Neural cell (in vitro differentiated cells): ENCODE measurements around the gene SPP1. TPM values are rescaled to one million over a fixed set of nuclear protein-coding genes. Genes with fewer than 3 reads are reported as not detected.
A peak's percentile ranks its signal among the peaks of the same experiment; 100 is the strongest.

ENCODE experiments used
- H2AFZ ChIP-seq: fragments of 200-600, 300-800 bp; sonication (generic), shearing (Covaris generic); 2 replicates; pipeline ENCODE4 v1.6.0; 2014; ENCODE audit warnings: low read depth, mild to moderate bottlenecking, antibody characterized with exemption, low read length, moderate library complexity
- H3F3A ChIP-seq: fragments of 200-600 bp; shearing (Covaris generic); 2 replicates; pipeline ENCODE4 v1.6.1; 2016; ENCODE audit warnings: mild to moderate bottlenecking, moderate library complexity, mixed read lengths, antibody characterized with exemption, low read length; ENCODE audit not compliant: insufficient read depth, poor library complexity, severe bottlenecking
- H3K27ac ChIP-seq: fragments of 200-600, 300-800 bp; sonication (generic), shearing (Covaris generic); 2 replicates; pipeline ENCODE4 v1.5.1; 2014; ENCODE audit warnings: mild to moderate bottlenecking, low read length, moderate library complexity
- H3K27me3 ChIP-seq: fragments of 300-800, 200-600 bp; sonication (generic), shearing (Covaris generic); 2 replicates; pipeline ENCODE4 v1.6.0; 2014; ENCODE audit warnings: mild to moderate bottlenecking, low read depth, low read length, moderate library complexity; ENCODE audit not compliant: insufficient read depth
- H3K36me3 ChIP-seq: fragments of 300-800, 200-600 bp; sonication (generic), shearing (Covaris generic); 2 replicates; pipeline ENCODE4 v1.5.1; 2014; ENCODE audit warnings: mild to moderate bottlenecking, antibody characterized with exemption, low read length, moderate library complexity; ENCODE audit not compliant: insufficient read depth
- H3K4me2 ChIP-seq: fragments of 300-800, 200-600 bp; sonication (generic), shearing (Covaris generic); 2 replicates; pipeline ENCODE4 v1.6.0; 2014; ENCODE audit warnings: mild to moderate bottlenecking, low read length
- H3K4me3 ChIP-seq: fragments of 300-800, 200-600 bp; sonication (generic), shearing (Covaris generic); 2 replicates; pipeline ENCODE4 v1.5.1; 2014; ENCODE audit warnings: mild to moderate bottlenecking, low read length, moderate library complexity
- H3K79me2 ChIP-seq: fragments of 200-600 bp; shearing (Covaris generic); replicated peaks from 2 replicates; pipeline ENCODE4 v1.6.0; 2014; ENCODE audit warnings: mild to moderate bottlenecking, low read length, moderate library complexity; ENCODE audit not compliant: insufficient read depth
- H3K9ac ChIP-seq: fragments of 300-800, 200-600 bp; sonication (generic), shearing (Covaris generic); 2 replicates; pipeline ENCODE4 v1.6.1; 2016; ENCODE audit warnings: mild to moderate bottlenecking, low read length, mixed read lengths
- H3K9me2 ChIP-seq: fragments of 200-600 bp; shearing (Covaris generic); 2 replicates; pipeline ENCODE4 v1.6.1; 2016; ENCODE audit warnings: mild to moderate bottlenecking, low read length, mixed read lengths; ENCODE audit not compliant: insufficient read depth
- H3K9me3 ChIP-seq: fragments of 200-600, 300-800 bp; sonication (generic), shearing (Covaris generic); 2 replicates; pipeline ENCODE4 v1.6.1; 2016; ENCODE audit warnings: mild to moderate bottlenecking, mixed run types, low read length, moderate library complexity, mixed read lengths
- H4K20me1 ChIP-seq: fragments of 200-600 bp; shearing (Covaris generic); 2 replicates; pipeline ENCODE4 v1.6.1; 2016; ENCODE audit warnings: mild to moderate bottlenecking, mixed run types; ENCODE audit not compliant: insufficient read depth
- EP300 ChIP-seq: fragments of 450-650 bp; conservative IDR thresholded peaks from 2 replicates; pipeline ENCODE4 v1.6.1; 2014; ENCODE audit warnings: antibody characterized with exemption, mild to moderate bottlenecking, moderate library complexity; ENCODE audit not compliant: poor library complexity, severe bottlenecking
- EZH2 ChIP-seq: fragments of 200-600, 300-800 bp; shearing (Covaris generic), sonication (generic); IDR thresholded peaks from 2 replicates; pipeline ENCODE4 v1.6.1; 2014; ENCODE audit warnings: antibody characterized with exemption, low read length, borderline replicate concordance, mild to moderate bottlenecking; ENCODE audit not compliant: insufficient read depth, poor library complexity, severe bottlenecking
- MXI1 ChIP-seq: fragments of 450-650 bp; conservative IDR thresholded peaks from 2 replicates; pipeline ENCODE4 v1.6.1; 2014; ENCODE audit warnings: antibody characterized with exemption, mild to moderate bottlenecking; ENCODE audit not compliant: poor library complexity, severe bottlenecking
- POLR2AphosphoS5 ChIP-seq: IDR thresholded peaks from 2 replicates; pipeline ENCODE4 v1.6.1; 2012
- RAD21 ChIP-seq: fragments of 450-650 bp; conservative IDR thresholded peaks from 2 replicates; pipeline ENCODE4 v1.6.1; 2014; ENCODE audit warnings: antibody characterized with exemption, mild to moderate bottlenecking, moderate library complexity
- SMC3 ChIP-seq: fragments of 450-650 bp; conservative IDR thresholded peaks from 2 replicates; pipeline ENCODE4 v1.6.1; 2014; ENCODE audit warnings: antibody characterized with exemption, mild to moderate bottlenecking, moderate library complexity; ENCODE audit not compliant: poor library complexity
- TAF1 ChIP-seq: IDR thresholded peaks from 2 replicates; pipeline ENCODE4 v1.6.1; 2012; ENCODE audit warnings: low read depth
- polyA plus RNA-seq: library from polyadenylated mRNA; depleted of rRNA; stranded (reverse); fragments of >200 nt; gene quantifications from 2 replicates; pipeline ENCODE4 v1.2.3, GENCODE V29; 2014
- TF ChIP-seq, protein P1 (sequence below): IDR thresholded peaks from 2 replicates; pipeline ENCODE4 v1.6.1; 2012; ENCODE audit warnings: borderline replicate concordance
- TF ChIP-seq, protein P2 (sequence below): fragments of 450-650 bp; IDR thresholded peaks from 2 replicates; pipeline ENCODE4 v1.5.1; 2014; ENCODE audit warnings: antibody characterized with exemption, mild to moderate bottlenecking, moderate library complexity; ENCODE audit not compliant: poor library complexity, severe bottlenecking

SPP1 gene
- polyA plus RNA-seq, 1 donor from 2014 or later: 0.35 TPM

DNA sequence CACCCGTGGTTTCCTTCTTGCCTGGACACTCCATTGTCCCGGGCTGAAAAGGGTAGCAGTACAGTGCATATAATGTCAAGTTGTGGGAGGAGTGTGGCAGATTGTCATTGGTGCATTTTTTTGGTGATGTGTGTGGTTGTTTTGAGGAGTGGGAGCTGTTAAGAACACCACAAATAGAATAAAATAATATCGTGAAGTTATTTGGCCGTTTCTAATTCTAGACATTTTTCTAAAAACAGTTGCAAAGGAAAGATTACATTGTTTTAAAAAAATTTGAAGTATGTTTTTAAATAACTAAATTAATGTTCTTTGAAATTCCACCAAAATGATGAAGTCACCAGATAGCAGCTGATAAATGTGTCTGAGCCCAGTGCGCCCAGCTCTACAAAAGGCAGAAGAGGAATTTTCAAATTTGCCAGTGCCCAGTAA is 33.2 kb downstream of the SPP1 start:
- H3K9ac ChIP-seq: peak overlapping the region; percentile 91
- no peaks in the 10 kb centered on the region for H3K9me3 ChIP-seq
- peak overlapping the region; percentile 70 for H3K4me3 ChIP-seq
- H4K20me1 ChIP-seq: no peaks in the 10 kb centered on the region
- peaks cover 54% of the 10 kb centered on the region for H3K79me2 ChIP-seq
- TF ChIP-seq EP300 (no peak), EZH2 (no peak), MXI1 (no peak), TAF1 (no peak), POLR2AphosphoS5 (no peak), SMC3 (no peak), RAD21 (no peak)
- TF ChIP-seq, protein P1, sequence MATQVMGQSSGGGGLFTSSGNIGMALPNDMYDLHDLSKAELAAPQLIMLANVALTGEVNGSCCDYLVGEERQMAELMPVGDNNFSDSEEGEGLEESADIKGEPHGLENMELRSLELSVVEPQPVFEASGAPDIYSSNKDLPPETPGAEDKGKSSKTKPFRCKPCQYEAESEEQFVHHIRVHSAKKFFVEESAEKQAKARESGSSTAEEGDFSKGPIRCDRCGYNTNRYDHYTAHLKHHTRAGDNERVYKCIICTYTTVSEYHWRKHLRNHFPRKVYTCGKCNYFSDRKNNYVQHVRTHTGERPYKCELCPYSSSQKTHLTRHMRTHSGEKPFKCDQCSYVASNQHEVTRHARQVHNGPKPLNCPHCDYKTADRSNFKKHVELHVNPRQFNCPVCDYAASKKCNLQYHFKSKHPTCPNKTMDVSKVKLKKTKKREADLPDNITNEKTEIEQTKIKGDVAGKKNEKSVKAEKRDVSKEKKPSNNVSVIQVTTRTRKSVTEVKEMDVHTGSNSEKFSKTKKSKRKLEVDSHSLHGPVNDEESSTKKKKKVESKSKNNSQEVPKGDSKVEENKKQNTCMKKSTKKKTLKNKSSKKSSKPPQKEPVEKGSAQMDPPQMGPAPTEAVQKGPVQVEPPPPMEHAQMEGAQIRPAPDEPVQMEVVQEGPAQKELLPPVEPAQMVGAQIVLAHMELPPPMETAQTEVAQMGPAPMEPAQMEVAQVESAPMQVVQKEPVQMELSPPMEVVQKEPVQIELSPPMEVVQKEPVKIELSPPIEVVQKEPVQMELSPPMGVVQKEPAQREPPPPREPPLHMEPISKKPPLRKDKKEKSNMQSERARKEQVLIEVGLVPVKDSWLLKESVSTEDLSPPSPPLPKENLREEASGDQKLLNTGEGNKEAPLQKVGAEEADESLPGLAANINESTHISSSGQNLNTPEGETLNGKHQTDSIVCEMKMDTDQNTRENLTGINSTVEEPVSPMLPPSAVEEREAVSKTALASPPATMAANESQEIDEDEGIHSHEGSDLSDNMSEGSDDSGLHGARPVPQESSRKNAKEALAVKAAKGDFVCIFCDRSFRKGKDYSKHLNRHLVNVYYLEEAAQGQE: no peak
- TF ChIP-seq, protein P2, sequence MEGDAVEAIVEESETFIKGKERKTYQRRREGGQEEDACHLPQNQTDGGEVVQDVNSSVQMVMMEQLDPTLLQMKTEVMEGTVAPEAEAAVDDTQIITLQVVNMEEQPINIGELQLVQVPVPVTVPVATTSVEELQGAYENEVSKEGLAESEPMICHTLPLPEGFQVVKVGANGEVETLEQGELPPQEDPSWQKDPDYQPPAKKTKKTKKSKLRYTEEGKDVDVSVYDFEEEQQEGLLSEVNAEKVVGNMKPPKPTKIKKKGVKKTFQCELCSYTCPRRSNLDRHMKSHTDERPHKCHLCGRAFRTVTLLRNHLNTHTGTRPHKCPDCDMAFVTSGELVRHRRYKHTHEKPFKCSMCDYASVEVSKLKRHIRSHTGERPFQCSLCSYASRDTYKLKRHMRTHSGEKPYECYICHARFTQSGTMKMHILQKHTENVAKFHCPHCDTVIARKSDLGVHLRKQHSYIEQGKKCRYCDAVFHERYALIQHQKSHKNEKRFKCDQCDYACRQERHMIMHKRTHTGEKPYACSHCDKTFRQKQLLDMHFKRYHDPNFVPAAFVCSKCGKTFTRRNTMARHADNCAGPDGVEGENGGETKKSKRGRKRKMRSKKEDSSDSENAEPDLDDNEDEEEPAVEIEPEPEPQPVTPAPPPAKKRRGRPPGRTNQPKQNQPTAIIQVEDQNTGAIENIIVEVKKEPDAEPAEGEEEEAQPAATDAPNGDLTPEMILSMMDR: no peak
- no peaks in the 10 kb centered on the region for H3K27me3 ChIP-seq
- H3F3A ChIP-seq: no peaks in the 10 kb centered on the region
- peak overlapping the region; percentile 71 for H3K27ac ChIP-seq
- peak overlapping the region; percentile 91 for H3K4me2 ChIP-seq
- H3K9me2 ChIP-seq: no peaks in the 10 kb centered on the region
- H3K36me3 ChIP-seq: no peaks in the 10 kb centered on the region
- no peak overlapping the region for H2AFZ ChIP-seq

DNA sequence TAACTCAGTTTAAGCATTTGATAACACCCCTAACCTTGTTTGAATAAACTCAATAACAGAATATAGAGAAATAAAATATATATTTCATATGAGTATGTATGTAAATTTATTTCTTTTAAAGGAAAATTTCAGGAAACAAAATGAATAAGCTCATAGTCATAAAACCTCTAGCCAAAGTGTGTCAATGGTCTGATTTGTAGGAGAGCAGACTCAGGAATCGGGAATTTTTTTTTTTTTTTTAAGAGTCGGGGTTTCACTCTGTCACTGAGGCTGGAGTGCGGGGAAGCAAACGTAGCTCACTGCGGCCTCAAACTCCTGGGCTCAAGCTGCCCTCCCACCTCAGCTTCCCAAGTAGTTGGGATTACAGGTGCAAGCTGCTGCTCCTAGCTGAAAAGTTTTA is 34.4 kb downstream of the SPP1 start:
- peaks cover 65% of the 10 kb centered on the region for H3K79me2 ChIP-seq
- H4K20me1 ChIP-seq: no peaks in the 10 kb centered on the region

More for the DNA sequence above, 34.4 kb downstream of the SPP1 start:
- H3F3A ChIP-seq: no peaks in the 10 kb centered on the region
- no peak for TF ChIP-seq EP300
- TF ChIP-seq MXI1: no peak
- TF ChIP-seq, protein P1: no peak
- no peak for TF ChIP-seq RAD21
- TF ChIP-seq TAF1: no peak
- no peaks in the 10 kb centered on the region for H3K36me3 ChIP-seq
- no peak overlapping the region for H2AFZ ChIP-seq
- peak overlapping the region; percentile 70 for H3K4me3 ChIP-seq
- no peaks in the 10 kb centered on the region for H3K9me2 ChIP-seq
- H3K27ac ChIP-seq: no peak overlapping the region
- no peaks in the 10 kb centered on the region for H3K9me3 ChIP-seq
- H3K27me3 ChIP-seq: no peaks in the 10 kb centered on the region
- H3K4me2 ChIP-seq: peak overlapping the region; percentile 91
- H3K9ac ChIP-seq: no peak overlapping the region
